Measurements from ENCODE around the gene TRIM5.
"Not testable (repeated sequence)": the region's sequence is repeated elsewhere in the genome, so short reads cannot be mapped to it uniquely, and the experiment has no call there.

Gene TRIM5, protein sequence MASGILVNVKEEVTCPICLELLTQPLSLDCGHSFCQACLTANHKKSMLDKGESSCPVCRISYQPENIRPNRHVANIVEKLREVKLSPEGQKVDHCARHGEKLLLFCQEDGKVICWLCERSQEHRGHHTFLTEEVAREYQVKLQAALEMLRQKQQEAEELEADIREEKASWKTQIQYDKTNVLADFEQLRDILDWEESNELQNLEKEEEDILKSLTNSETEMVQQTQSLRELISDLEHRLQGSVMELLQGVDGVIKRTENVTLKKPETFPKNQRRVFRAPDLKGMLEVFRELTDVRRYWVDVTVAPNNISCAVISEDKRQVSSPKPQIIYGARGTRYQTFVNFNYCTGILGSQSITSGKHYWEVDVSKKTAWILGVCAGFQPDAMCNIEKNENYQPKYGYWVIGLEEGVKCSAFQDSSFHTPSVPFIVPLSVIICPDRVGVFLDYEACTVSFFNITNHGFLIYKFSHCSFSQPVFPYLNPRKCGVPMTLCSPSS

DNA sequence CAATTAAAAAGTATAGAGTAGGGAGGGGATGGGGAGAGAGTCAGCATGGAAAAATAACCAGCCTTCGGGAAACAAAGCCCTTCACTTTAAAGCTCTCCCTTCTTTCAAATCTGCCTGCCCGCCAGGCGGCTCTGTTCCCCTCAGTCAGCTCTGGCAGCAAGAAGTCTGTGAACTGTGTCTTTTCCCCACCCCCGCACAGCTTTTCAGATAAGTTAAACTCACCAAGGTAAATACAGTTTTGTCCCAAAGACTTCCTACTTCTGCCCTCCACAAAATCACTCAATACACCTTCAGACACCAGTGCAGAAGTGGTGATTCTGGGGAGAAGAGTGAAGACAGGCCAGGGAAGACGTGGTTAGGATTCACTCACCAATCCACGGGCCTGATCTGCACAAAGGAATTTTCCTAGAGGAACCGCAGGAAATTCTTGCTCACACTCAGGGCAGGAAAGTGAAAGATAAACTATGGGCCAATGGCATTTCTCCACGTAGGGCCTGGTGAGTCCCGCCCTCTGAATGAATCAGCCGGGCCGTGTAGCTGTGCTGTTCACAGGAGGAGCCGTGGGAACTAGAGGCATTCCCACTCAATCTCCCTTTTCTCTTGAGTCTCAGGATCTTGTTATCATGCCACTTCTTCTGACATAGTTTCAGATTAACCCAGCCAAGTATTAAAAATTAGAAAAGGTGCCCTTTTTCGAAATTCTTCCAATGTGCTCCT, at the start of gene TRIM5:
Gene TRIM5 (minus strand): TSS at position 429 of the 717 bp plus-strand sequence. CDS start 4,897 bp downstream, outside the sequence.
- DNase-seq = peak; percentile 94 to 96

- no peak for DNase-seq
These were observed 42.8 kb upstream of the TRIM5 start for GRCh38 chr11:5727691-5728090.

DNA sequence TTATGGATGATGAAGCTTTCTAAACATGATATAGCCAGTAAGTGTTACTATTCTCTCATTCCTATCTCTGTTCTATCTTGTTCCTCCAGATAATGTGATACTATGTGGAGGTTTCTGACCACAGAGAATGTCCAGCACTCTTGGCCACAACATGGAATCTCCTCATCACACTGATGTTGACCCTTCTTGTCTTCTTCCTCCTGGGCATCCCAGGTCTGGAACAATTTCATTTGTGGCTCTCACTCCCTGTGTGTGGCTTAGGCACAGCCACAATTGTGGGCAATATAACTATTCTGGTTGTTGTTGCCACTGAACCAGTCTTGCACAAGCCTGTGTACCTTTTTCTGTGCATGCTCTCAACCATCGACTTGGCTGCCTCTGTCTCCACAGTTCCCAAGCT, 41.5 kb upstream of the TRIM5 start:
- DNase-seq = no peak

DNA sequence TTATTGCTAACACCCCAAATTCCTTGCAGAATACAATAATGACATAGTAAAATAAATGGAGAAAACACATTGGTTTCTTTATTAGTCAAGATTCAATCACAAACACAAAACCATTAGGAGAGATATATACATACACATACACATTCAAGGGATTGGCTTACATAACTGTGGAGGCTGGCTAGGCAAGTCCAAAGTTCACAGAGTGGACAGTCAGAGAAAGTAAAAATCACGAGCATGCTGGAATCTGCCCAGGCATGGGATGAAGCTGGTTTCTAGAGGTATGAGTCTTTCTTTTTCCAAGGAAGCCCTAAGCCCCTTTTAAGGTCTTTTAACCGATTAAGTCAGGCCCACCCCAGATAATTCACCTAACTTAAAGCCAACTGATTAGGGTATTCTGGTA, 37.7 kb upstream of the TRIM5 start:
- DNase-seq = no peak

GRCh38 chr11:5719703-5720495, 35.0 kb upstream of the TRIM5 start:
- DNase-seq = no peak

- not testable (repeated sequence) for DNase-seq
These were observed 31.6 kb upstream of the TRIM5 start for GRCh38 chr11:5716518-5716917.

DNA sequence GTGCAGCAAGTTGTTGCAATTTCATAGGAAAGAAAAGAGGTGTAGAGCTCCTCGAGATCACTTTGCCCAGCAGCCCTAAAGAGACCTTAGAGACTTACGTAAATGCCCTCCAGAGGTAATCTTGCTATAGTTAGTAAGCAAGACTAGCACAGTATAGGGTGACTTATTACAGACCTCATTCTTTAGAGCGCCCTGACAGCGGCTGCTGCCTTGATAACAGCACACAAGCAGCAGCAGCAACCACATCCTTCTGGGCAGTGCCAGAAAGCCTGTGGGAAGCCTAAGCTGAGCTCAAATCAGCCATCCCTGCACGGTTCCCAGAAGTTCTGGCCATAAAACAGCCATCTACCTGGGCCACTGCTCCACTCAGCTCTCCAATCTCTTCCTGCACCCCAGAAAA, 28.8 kb upstream of the TRIM5 start:
- no peak for DNase-seq

- DNase-seq = no peak
These were observed 27.6 kb upstream of the TRIM5 start for GRCh38 chr11:5712507-5712906.

DNA sequence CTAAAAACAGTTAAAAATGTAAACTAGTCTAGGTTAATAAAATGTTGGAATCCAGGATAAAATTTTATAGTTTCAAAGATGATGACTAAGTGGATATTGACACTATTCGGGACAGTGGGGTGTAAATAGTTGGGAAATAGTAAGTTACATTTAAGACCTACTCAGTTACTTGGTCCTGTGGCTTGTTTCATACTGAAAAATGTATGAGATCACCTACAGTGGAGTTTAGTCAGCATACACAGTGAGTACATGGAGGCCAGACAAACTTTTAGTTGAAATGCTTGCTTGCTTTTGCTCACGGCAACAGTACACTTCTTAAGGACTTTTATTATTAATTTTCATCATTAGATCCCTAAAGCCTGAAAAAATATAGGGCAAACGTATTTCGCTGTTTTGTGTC, 20.8 kb upstream of the TRIM5 start:
- DNase-seq = no peak

GRCh38 chr11:5703741-5704536, 19.1 kb upstream of the TRIM5 start:
- no peak for DNase-seq

- peak; percentile 44 to 45 for DNase-seq
These were observed 16.2 kb upstream of the TRIM5 start for GRCh38 chr11:5701055-5701577.

DNA sequence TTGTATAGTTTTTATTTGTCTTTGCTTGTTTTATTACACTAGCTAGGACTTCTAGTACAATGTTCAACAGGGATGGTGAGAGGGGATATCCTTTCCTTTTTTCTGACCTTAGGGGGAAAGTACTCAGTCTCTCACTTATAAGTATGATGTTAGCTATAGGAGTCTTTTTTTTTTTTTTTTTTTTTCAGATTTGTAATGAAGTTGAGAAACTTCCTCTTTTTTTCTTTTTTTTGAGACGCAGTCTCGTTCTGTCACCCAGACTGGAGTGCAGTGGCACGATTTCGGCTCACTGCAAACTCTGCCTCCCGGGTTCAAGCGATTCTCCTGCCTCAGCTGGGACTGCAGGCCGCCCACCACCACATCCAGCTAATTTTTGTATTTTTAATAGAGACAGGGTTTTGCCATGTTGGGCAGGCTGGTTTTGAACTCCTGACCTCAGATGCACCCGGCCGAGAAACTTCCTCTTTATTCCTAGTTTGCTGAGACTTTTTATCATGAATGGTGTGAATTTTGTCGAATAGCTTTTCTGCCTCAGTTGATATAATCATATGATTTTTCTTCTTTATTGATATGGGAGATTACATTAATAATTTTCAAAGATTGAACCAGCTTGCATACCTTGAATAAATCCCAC, 15.7 kb upstream of the TRIM5 start:
- peak; percentile 55 to 64 for DNase-seq

- DNase-seq = no peak
These were observed 13.4 kb upstream of the TRIM5 start for GRCh38 chr11:5698281-5698680.

DNA sequence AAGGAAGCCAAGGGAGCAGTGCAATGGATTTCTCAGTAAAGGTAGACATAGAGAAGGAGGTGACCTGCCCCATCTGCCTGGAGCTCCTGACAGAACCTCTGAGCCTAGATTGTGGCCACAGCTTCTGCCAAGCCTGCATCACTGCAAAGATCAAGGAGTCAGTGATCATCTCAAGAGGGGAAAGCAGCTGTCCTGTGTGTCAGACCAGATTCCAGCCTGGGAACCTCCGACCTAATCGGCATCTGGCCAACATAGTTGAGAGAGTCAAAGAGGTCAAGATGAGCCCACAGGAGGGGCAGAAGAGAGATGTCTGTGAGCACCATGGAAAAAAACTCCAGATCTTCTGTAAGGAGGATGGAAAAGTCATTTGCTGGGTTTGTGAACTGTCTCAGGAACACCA, 11.3 kb upstream of the TRIM5 start:
- DNase-seq = no peak

GRCh38 chr11:5695580-5695979, 10.7 kb upstream of the TRIM5 start:
- DNase-seq = no peak

GRCh38 chr11:5694642-5695041, 9.8 kb upstream of the TRIM5 start:
- DNase-seq = no peak

DNA sequence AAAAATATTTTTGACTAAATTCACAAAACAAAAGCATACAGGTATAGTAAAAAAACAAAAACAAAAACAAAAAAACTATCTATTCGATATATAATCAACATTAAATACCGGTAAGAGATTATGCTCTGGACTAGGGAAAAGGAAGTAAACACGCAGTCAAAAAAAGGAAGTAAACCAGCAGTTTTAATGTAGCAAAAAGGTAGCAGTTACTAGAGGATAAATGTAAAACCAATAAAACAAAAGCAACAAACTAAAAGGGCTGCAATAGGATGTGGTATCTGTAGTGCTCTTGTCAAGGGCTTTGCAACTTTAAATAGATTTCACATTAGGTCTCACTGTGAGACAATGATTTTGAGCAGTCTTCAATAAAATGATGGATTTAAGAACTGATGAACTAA, 7.1 kb upstream of the TRIM5 start:
- peak in 1 of 2 donors; percentile 37 for DNase-seq

DNA sequence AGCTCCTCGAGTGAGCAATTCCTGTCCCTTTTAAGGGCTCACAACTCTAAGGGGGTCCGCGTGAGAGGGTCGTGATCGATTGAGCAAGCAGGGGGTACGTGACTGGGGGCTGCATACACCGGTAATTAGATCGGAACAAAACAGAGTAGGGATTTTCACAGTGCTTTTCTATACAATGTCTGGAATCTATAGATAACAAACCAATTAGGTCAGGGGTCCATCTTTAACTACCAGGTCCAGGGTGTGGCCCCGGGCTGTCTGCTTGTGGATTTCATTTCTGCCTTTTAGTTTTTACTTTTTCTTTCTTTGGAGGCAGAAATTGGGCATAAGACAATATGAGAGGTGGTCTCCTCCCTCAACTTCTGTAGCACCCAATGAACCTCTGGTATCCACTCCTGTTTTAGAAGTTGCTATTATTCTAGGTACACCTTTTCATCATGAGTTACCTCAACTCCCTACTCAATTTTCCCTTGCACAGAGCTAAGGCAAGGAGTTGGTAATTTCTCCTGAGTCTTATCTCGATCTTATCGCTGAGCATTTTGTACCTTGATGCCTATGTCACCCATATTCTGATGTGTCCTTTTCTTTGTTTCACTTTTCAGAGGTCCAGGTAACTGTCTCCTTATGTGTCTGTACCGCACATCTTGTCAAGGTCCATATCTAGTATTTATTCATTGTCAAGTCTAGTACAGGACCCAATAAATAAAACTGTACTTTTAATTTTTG, 6.5 kb upstream of the TRIM5 start:
- not testable (repeated sequence) for DNase-seq

DNA sequence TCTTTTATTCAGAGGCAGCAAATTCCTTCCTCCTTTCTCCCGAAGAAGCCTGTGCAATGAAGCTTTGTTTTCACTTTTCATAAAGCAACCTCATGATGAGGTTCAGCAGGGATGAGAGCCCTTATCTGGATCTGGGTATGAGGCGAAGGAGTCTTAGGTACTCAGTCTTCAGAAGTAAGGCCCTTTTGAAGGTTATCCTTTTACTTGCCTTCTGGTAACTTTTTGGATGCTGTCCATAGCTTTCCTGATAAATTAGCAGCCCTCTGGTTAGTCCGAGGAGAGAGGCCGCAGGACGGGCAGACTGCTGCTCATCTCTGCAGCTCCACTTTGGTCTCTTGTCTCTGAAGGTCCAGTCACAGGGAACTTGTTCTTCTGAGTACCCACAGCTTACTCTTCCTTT, 5.9 kb upstream of the TRIM5 start:
- DNase-seq = peak; percentile 15 to 34

DNA sequence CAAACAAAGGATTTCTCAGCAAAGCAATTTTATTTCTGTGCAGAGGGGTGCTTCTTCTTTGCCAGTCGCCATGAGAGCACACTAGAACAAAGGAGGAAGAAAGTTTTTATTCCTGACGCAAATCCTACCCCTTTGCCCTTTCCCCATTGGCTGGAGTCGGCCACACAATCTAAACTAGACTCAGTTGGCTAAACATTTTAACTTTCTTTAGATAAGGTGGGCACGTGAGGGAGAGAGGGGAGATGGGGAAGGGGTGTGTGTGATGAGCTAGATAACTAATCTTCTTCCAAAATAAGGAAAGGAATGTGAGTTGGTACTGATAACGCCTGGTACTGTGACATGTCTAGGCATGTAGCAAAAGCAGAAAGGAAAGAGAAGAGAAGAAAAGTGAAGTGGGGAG, 5.3 kb upstream of the TRIM5 start:
- DNase-seq = peak; percentile 12 to 64

DNA sequence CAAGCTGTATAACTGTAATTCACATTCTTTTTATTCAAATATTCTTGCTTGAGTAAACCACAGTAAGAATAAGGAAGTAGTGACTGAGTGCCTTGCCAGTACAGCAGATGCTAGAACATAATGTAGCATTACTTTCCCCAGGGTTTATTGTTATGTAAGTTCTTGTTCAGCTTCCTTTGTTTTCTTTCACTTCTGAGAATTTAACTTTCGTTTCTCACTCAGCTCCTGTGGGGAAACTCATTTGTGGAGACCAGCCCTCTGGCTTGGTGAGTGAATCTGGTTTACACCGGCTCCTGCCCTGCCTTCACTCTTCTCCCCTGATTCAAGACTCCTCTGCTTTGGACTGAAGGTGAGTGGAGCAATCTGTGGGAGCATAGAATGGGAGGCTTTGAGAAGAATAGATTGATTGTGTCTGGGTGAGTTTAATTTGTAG, 4.7 kb upstream of the TRIM5 start, which contains the start of gene TRIM22:
Gene TRIM22 (plus strand): TSS at position 240 of the 433 bp plus-strand sequence. CDS start 6,443 bp downstream, outside the sequence.
- DNase-seq = peak; percentile 87 to 95

Data from inflammatory macrophage treated with lipopolysaccharide for 1 hour (primary cell).